Measurements from ENCODE around the gene MAP1B.
A peak's percentile ranks its signal among the peaks of the same experiment; 100 is the strongest.

MAP1B gene

DNA sequence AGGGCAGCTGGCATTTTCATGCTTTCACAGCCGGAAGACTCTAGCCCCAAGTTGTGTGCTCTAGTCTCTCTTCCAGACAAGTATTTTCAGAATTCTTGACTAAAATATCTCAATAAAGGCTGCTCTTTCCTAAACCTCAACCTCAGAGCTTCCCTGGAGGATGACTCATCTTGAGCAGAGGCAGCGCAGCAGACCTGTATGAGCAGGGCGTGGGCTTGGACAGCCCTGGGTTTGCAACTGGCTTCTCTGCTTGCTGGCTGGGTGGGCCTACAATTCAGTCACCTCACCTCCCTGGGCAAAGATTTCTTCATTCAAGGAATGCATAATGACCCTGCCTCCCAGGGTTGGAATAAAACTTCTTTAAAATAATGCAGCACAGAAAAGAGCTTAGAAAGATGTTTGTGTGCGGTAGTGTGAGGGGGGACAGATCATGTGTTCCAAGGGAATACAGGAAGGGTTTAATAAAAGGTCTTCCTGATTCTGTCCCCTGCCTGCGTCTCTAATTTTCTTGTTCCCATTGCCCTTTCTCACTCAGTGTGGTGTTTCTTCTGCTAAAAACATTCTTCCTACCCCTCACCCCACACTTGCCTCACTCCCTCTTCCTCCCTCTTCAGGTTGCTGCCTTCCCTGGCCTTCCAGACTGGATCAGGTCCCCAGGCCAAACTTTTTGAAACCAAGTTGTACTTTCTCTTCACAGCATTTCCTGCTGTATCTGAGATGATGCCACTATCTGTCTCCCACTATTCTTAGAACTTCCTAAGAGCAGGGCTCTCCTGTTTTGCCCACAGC is 39.4 kb upstream of the MAP1B start:
- H3K4me3 ChIP-seq (ENCODE audit: low read depth, low read length), result no peak overlapping the region
- TF ChIP-seq, protein P1, sequence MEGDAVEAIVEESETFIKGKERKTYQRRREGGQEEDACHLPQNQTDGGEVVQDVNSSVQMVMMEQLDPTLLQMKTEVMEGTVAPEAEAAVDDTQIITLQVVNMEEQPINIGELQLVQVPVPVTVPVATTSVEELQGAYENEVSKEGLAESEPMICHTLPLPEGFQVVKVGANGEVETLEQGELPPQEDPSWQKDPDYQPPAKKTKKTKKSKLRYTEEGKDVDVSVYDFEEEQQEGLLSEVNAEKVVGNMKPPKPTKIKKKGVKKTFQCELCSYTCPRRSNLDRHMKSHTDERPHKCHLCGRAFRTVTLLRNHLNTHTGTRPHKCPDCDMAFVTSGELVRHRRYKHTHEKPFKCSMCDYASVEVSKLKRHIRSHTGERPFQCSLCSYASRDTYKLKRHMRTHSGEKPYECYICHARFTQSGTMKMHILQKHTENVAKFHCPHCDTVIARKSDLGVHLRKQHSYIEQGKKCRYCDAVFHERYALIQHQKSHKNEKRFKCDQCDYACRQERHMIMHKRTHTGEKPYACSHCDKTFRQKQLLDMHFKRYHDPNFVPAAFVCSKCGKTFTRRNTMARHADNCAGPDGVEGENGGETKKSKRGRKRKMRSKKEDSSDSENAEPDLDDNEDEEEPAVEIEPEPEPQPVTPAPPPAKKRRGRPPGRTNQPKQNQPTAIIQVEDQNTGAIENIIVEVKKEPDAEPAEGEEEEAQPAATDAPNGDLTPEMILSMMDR (IDR thresholded peaks at IDR 0.05; ENCODE audit: low read depth, low read length, missing control alignments), result no peak
- in situ Hi-C loops (cut with HindIII; ENCODE audit: low sequenced_read_pairs), result no loop called here
- peak; percentile 68 for DNase-seq (ENCODE audit: low read depth)

DNA sequence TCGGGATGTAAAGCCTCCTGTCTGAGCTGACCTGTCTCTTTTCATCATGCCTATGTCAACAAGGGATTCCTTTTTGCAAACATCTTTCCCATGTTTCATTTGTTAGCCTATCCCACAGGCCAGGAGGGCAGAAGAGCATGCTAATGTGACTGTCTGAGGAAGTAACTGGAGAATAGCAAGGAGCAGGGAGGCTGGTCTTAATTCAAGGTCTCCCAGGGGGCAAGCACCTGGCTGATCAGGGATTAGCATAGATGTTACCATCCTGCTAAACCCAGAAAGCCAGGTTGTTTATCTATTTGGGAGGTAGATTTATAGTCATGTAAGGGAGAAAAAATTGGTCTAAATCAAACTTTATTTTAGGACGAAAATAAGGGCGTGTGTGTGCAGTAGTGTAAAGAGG is 36.7 kb upstream of the MAP1B start:
- in situ Hi-C loops (cut with HindIII; ENCODE audit: low sequenced_read_pairs), result no loop called here

DNA sequence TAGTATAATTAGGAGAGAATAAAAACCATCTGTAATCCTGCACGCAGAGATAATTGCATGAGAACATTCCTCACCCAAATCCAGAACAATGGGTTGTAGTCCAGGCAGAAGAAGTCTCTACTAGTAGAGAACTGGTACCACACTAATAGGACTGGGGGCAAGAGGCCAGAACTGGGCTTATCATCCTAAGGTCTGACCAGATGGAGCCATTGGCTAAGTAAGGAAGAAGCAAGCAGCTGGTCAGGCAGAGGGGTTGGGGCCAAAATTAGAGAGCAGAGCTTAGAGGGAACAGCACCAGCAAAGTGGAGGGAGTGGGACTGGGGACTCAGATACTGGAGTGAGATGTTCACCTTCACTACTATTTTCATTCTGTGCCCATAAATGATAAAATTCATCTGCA is 35.4 kb upstream of the MAP1B start:
- in situ Hi-C loops (cut with HindIII; ENCODE audit: low sequenced_read_pairs), result no loop called here
- no peak for DNase-seq (ENCODE audit: low read depth)
- H3K4me3 ChIP-seq (ENCODE audit: low read depth, low read length), result no peak overlapping the region
- TF ChIP-seq, protein P1 (IDR thresholded peaks at IDR 0.05; ENCODE audit: low read depth, low read length, missing control alignments), result no peak

More for the DNA sequence above, 36.7 kb upstream of the MAP1B start:
- no peak overlapping the region for H3K4me3 ChIP-seq (ENCODE audit: low read depth, low read length)
- DNase-seq (ENCODE audit: low read depth), result no peak
- TF ChIP-seq, protein P1 (IDR thresholded peaks at IDR 0.05; ENCODE audit: low read depth, low read length, missing control alignments), result no peak

DNA sequence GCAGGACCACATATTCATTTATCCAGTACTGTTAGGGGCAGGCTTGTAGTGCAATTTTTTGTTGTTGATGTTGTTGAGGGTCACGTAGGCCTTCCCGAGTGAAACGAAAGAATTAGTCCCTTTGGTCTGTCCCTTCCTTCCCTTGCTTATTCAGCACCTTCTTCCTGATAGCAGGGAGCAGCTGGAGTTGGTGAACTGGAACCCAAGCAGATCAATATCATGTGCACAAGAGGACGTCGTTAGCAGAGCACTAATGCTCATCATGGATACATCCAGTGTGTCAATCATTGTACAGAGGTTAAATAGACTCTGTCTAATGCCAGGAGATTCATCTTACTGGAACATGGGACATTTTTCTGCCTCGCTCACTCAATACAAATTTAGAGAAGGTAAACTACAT is 33.0 kb upstream of the MAP1B start:
- in situ Hi-C loops (cut with HindIII; ENCODE audit: low sequenced_read_pairs), result no loop called here
- TF ChIP-seq, protein P1 (IDR thresholded peaks at IDR 0.05; ENCODE audit: low read depth, low read length, missing control alignments), result no peak
- H3K4me3 ChIP-seq (ENCODE audit: low read depth, low read length), result no peak overlapping the region
- DNase-seq (ENCODE audit: low read depth), result no peak

DNA sequence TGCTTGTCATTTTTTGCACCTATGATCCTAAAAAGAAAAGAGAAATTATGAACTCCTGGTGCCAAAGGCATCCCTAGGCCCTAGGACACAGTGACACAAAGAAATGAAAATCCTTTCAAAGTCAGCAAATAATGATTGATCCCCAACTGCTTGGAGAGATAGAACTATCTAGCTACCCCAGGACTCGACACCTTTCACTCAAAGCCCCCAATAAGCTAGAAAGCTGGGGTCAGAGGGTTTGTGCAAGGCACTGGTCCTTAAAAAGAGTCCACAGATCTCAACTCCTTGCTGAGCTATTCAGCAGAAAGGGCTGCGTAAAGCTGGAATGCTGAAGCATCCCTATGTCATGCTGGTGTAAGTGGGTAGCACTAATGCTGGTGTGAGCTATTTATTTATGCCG is 31.8 kb upstream of the MAP1B start:
- in situ Hi-C loops (cut with HindIII; ENCODE audit: low sequenced_read_pairs), result no loop called here
- H3K4me3 ChIP-seq (ENCODE audit: low read depth, low read length), result no peak overlapping the region
- TF ChIP-seq, protein P1 (IDR thresholded peaks at IDR 0.05; ENCODE audit: low read depth, low read length, missing control alignments), result no peak
- no peak for DNase-seq (ENCODE audit: low read depth)

DNA sequence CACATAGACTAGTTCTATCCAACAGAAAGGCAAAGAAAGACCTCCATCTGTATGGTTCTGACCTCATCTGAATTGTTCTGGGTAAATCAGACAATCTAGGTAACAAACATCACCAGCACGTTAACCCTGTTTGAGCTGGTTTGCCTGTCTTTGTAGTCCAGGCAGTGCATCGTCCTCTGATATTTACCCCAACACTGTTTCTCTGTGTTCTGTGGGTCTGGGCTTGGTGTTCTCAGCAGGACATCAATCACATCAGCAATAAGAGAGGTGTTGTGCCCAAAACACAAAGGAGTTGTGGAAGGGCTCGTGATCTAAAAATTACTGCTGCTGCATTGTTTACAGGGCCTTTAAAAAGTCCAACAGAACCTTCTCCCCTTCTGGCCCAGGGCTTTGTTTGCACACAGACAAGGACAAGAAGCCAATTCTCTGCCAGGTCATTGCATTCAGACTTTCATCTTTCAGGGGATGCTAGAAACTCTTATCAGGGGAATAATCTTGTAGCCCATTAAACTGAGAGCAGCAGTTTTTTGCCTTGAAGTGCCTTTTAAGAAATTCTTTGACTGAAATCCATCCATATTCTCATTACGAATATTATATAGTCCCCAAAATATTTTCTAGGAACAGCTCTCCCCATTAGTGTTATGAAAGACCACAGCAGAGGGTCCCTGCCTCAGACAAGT is 30.5 kb upstream of the MAP1B start:
- TF ChIP-seq, protein P1 (IDR thresholded peaks at IDR 0.05; ENCODE audit: low read depth, low read length, missing control alignments), result no peak
- in situ Hi-C loops (cut with HindIII; ENCODE audit: low sequenced_read_pairs), result no loop called here
- no peak overlapping the region for H3K4me3 ChIP-seq (ENCODE audit: low read depth, low read length)
- no peak for DNase-seq (ENCODE audit: low read depth)

Data from astrocyte of the cerebellum (primary cell).